Left hindlimb (tissue), 1 donor: ENCODE data around the gene ALDH16A1.

Source experiments
- DNase-seq: peaks from one replicate; pipeline ENCODE4 v3.0.0-alpha.2; 2018

The ALDH16A1 gene

GRCh38 chr19:49423985-49424303 lies 29.1 kb upstream of the ALDH16A1 start:
- DNase-seq, result no peak

- DNase-seq, result no peak
Measured at GRCh38 chr19:49425178-49425577, 27.8 kb upstream of the ALDH16A1 start, which contains the start of gene GFY. Gene GFY (plus strand): TSS chr19:49425388. CDS start chr19:49426431, 1,043 bp downstream.

GRCh38 chr19:49425922-49426592 lies 27.0 kb upstream of the ALDH16A1 start:
- no peak for DNase-seq

- DNase-seq, result no peak
Measured at GRCh38 chr19:49427339-49427738, 25.7 kb upstream of the ALDH16A1 start.

- no peak for DNase-seq
Measured at GRCh38 chr19:49427855-49428546, 25.0 kb upstream of the ALDH16A1 start.

- DNase-seq, result no peak
Measured at GRCh38 chr19:49428547-49429451, 24.2 kb upstream of the ALDH16A1 start.

GRCh38 chr19:49430172-49430677 lies 22.8 kb upstream of the ALDH16A1 start:
- no peak for DNase-seq

GRCh38 chr19:49430678-49431329 lies 22.2 kb upstream of the ALDH16A1 start:
- no peak for DNase-seq

- DNase-seq, result no peak
Measured at GRCh38 chr19:49431330-49431749, 21.7 kb upstream of the ALDH16A1 start.

- DNase-seq, result no peak
Measured at GRCh38 chr19:49432141-49433073, 20.6 kb upstream of the ALDH16A1 start.

GRCh38 chr19:49433240-49433901 lies 19.7 kb upstream of the ALDH16A1 start:
- no peak for DNase-seq

- DNase-seq, result no peak
Measured at GRCh38 chr19:49434907-49435583, 18.0 kb upstream of the ALDH16A1 start.

GRCh38 chr19:49435670-49436069 lies 17.4 kb upstream of the ALDH16A1 start:
- no peak for DNase-seq

GRCh38 chr19:49436381-49437017 lies 16.5 kb upstream of the ALDH16A1 start:
- DNase-seq, result no peak

- no peak for DNase-seq
Measured at GRCh38 chr19:49437231-49437630, 15.8 kb upstream of the ALDH16A1 start.

GRCh38 chr19:49438261-49438660 lies 14.8 kb upstream of the ALDH16A1 start:
- DNase-seq, result no peak

GRCh38 chr19:49439836-49440235 lies 13.2 kb upstream of the ALDH16A1 start:
- DNase-seq, result no peak

GRCh38 chr19:49440439-49441209 lies 12.4 kb upstream of the ALDH16A1 start:
- DNase-seq, result no peak
